Measurements from ENCODE around the gene RNF208.

DNA sequence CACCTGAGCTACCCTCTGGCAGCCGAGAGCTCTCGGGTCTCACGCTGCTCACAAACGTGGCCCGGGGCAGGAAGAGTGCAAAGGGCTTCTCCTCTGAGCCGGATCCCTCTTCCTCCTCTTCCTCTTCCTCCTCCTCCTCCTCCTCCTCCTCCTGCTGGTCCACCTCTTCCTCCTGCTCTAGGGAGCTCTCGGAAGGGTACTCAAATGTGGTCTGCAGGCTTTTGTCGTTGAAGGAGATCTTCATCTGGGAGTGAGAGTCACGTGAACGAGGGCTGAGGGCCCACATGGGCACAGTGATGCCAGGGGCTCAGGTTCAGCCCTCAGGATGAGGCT is 29.6 kb downstream of the RNF208 start:
- TF ChIP-seq NFIC (IDR thresholded peaks at IDR 0.05; ENCODE audit: borderline replicate concordance) (no peak), JUND (IDR thresholded peaks at IDR 0.05) (no peak), ELF1 (IDR thresholded peaks at IDR 0.05) (no peak), GABPA (IDR thresholded peaks at IDR 0.05; ENCODE audit: low read depth) (no peak), TAF1 (IDR thresholded peaks at IDR 0.05; ENCODE audit: borderline replicate concordance, low read depth, low read length) (no peak), RAD21 (IDR thresholded peaks at IDR 0.05; ENCODE audit: low read length) (no peak), CHD2 (IDR thresholded peaks at IDR 0.05; ENCODE audit: low read length, partially characterized antibody) (no peak), MXI1 (IDR thresholded peaks at IDR 0.05; ENCODE audit: low read depth, low read length) (no peak), TEAD4 (IDR thresholded peaks at IDR 0.05; ENCODE audit: borderline replicate concordance, insufficient read depth) (no peak)
- TF ChIP-seq, protein P1, sequence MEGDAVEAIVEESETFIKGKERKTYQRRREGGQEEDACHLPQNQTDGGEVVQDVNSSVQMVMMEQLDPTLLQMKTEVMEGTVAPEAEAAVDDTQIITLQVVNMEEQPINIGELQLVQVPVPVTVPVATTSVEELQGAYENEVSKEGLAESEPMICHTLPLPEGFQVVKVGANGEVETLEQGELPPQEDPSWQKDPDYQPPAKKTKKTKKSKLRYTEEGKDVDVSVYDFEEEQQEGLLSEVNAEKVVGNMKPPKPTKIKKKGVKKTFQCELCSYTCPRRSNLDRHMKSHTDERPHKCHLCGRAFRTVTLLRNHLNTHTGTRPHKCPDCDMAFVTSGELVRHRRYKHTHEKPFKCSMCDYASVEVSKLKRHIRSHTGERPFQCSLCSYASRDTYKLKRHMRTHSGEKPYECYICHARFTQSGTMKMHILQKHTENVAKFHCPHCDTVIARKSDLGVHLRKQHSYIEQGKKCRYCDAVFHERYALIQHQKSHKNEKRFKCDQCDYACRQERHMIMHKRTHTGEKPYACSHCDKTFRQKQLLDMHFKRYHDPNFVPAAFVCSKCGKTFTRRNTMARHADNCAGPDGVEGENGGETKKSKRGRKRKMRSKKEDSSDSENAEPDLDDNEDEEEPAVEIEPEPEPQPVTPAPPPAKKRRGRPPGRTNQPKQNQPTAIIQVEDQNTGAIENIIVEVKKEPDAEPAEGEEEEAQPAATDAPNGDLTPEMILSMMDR (IDR thresholded peaks at IDR 0.05) = no peak
- TF ChIP-seq, protein P2, sequence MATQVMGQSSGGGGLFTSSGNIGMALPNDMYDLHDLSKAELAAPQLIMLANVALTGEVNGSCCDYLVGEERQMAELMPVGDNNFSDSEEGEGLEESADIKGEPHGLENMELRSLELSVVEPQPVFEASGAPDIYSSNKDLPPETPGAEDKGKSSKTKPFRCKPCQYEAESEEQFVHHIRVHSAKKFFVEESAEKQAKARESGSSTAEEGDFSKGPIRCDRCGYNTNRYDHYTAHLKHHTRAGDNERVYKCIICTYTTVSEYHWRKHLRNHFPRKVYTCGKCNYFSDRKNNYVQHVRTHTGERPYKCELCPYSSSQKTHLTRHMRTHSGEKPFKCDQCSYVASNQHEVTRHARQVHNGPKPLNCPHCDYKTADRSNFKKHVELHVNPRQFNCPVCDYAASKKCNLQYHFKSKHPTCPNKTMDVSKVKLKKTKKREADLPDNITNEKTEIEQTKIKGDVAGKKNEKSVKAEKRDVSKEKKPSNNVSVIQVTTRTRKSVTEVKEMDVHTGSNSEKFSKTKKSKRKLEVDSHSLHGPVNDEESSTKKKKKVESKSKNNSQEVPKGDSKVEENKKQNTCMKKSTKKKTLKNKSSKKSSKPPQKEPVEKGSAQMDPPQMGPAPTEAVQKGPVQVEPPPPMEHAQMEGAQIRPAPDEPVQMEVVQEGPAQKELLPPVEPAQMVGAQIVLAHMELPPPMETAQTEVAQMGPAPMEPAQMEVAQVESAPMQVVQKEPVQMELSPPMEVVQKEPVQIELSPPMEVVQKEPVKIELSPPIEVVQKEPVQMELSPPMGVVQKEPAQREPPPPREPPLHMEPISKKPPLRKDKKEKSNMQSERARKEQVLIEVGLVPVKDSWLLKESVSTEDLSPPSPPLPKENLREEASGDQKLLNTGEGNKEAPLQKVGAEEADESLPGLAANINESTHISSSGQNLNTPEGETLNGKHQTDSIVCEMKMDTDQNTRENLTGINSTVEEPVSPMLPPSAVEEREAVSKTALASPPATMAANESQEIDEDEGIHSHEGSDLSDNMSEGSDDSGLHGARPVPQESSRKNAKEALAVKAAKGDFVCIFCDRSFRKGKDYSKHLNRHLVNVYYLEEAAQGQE (IDR thresholded peaks at IDR 0.05; ENCODE audit: low read depth, low read length) = no peak
- TF ChIP-seq, protein P3, sequence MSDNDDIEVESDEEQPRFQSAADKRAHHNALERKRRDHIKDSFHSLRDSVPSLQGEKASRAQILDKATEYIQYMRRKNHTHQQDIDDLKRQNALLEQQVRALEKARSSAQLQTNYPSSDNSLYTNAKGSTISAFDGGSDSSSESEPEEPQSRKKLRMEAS (IDR thresholded peaks at IDR 0.05; ENCODE audit: low read depth) = no peak
- TF ChIP-seq, protein P4, sequence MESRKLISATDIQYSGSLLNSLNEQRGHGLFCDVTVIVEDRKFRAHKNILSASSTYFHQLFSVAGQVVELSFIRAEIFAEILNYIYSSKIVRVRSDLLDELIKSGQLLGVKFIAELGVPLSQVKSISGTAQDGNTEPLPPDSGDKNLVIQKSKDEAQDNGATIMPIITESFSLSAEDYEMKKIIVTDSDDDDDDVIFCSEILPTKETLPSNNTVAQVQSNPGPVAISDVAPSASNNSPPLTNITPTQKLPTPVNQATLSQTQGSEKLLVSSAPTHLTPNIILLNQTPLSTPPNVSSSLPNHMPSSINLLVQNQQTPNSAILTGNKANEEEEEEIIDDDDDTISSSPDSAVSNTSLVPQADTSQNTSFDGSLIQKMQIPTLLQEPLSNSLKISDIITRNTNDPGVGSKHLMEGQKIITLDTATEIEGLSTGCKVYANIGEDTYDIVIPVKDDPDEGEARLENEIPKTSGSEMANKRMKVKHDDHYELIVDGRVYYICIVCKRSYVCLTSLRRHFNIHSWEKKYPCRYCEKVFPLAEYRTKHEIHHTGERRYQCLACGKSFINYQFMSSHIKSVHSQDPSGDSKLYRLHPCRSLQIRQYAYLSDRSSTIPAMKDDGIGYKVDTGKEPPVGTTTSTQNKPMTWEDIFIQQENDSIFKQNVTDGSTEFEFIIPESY (IDR thresholded peaks at IDR 0.05; ENCODE audit: borderline replicate concordance, low read depth) = no peak
- TF ChIP-seq, protein P5, sequence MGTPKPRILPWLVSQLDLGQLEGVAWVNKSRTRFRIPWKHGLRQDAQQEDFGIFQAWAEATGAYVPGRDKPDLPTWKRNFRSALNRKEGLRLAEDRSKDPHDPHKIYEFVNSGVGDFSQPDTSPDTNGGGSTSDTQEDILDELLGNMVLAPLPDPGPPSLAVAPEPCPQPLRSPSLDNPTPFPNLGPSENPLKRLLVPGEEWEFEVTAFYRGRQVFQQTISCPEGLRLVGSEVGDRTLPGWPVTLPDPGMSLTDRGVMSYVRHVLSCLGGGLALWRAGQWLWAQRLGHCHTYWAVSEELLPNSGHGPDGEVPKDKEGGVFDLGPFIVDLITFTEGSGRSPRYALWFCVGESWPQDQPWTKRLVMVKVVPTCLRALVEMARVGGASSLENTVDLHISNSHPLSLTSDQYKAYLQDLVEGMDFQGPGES (IDR thresholded peaks at IDR 0.05; ENCODE audit: low read depth, low read length) = no peak

Data from SK-N-SH (cell line).